Upper lobe of left lung (tissue), 4 donors: ENCODE data around the gene ATP4B.

Source experiments
- POLR2A ChIP-seq, 4 donors: fragments of 450-650 bp; IDR thresholded peaks; one replicate each; pipeline ENCODE4 v1.5.1; 2016 to 2017; ENCODE audit warnings: antibody characterized with exemption in 4 of 4, mild to moderate bottlenecking in 2 of 4
- POLR2AphosphoS5 ChIP-seq, 2 donors: sonication (generic); formaldehyde crosslinking; IDR thresholded peaks; one replicate each; pipeline ENCODE4 v1.5.1; 2017; ENCODE audit warnings: antibody characterized with exemption in 2 of 2
- TF ChIP-seq, protein P1 (sequence below), 6 experiments: fragments of 450-650 bp in 4 of 6; fragments of 200-600 bp in 2 of 6; sonication (generic) in 2 of 6; IDR thresholded peaks; one replicate each; pipeline ENCODE4 v1.5.1; 2016 to 2019; ENCODE audit warnings: antibody characterized with exemption in 6 of 6

DNA sequence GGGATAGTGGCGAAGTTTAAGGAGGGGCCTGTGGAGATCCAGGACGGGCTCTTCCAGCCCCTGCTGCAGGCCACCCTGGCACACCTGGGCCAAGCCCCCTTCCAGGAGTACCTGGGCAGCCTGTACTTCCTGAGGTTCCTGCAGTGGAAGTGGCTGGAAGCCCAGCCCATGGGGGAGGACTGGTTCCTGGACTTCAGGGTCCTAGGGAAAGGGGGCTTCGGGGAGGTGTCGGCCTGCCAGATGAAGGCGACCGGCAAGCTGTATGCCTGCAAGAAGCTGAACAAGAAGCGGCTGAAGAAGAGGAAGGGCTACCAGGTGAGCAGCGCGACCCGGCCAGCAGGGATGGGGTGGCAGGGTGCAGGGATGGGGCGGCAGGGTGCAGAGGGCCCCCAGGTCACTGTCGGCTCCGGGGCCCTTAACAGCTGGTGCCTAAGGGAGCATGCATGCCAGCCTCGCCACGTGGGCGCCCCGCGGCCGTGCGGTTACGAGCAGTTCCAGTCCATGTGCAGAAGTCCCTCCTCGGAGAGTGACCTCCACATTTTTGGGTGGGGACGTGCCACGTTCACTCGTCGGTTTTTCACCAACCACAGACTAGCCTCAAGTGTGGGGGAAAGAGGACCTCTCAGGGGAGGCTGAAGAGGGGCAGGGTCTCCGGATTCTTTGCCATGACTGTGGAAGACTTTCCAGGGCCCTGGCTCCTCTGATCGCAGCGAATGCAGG, 9.9 kb upstream of the ATP4B start:
- TF ChIP-seq, protein P1, sequence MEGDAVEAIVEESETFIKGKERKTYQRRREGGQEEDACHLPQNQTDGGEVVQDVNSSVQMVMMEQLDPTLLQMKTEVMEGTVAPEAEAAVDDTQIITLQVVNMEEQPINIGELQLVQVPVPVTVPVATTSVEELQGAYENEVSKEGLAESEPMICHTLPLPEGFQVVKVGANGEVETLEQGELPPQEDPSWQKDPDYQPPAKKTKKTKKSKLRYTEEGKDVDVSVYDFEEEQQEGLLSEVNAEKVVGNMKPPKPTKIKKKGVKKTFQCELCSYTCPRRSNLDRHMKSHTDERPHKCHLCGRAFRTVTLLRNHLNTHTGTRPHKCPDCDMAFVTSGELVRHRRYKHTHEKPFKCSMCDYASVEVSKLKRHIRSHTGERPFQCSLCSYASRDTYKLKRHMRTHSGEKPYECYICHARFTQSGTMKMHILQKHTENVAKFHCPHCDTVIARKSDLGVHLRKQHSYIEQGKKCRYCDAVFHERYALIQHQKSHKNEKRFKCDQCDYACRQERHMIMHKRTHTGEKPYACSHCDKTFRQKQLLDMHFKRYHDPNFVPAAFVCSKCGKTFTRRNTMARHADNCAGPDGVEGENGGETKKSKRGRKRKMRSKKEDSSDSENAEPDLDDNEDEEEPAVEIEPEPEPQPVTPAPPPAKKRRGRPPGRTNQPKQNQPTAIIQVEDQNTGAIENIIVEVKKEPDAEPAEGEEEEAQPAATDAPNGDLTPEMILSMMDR (IDR thresholded peaks at IDR 0.05) = no peak
- TF ChIP-seq POLR2A (IDR thresholded peaks at IDR 0.05) (no peak), POLR2AphosphoS5 (IDR thresholded peaks at IDR 0.05) (no peak)
